HG02763 (cell line): ENCODE data around the gene POLR2C.

Source experiments
- ATAC-seq: cut with Tn5 transposase; IDR thresholded peaks from one replicate; pipeline ENCODE4 v1.9.1; 2021; ENCODE audit warnings: mild to moderate bottlenecking, moderate library complexity; ENCODE audit not compliant: unreplicated experiment

POLR2C gene

GRCh38 chr16:57500578-57501111 is 38.2 kb downstream of the POLR2C start:
- no peak for ATAC-seq

GRCh38 chr16:57501492-57501891 is 39.0 kb downstream of the POLR2C start:
- ATAC-seq = no peak

GRCh38 chr16:57502048-57502775 is 39.7 kb downstream of the POLR2C start:
- ATAC-seq = no peak

- ATAC-seq = no peak
Observed at GRCh38 chr16:57503366-57503765, 40.9 kb downstream of the POLR2C start.

- ATAC-seq = no peak
Observed at GRCh38 chr16:57504001-57504400, 41.5 kb downstream of the POLR2C start.

GRCh38 chr16:57504491-57504890 is 42.0 kb downstream of the POLR2C start:
- ATAC-seq = no peak

GRCh38 chr16:57505169-57505568 is 42.7 kb downstream of the POLR2C start:
- no peak for ATAC-seq

- no peak for ATAC-seq
Observed at GRCh38 chr16:57507136-57508034, 44.9 kb downstream of the POLR2C start.

GRCh38 chr16:57508035-57508425 is 45.6 kb downstream of the POLR2C start:
- ATAC-seq = no peak

GRCh38 chr16:57509231-57509923 is 46.9 kb downstream of the POLR2C start:
- no peak for ATAC-seq

- ATAC-seq = no peak
Observed at GRCh38 chr16:57510016-57510871, 47.8 kb downstream of the POLR2C start.

- no peak for ATAC-seq
Observed at GRCh38 chr16:57512296-57513001, 50.0 kb downstream of the POLR2C start.

GRCh38 chr16:57513371-57514102 is 51.1 kb downstream of the POLR2C start:
- no peak for ATAC-seq

- no peak for ATAC-seq
Observed at GRCh38 chr16:57514371-57514770, 51.9 kb downstream of the POLR2C start.

GRCh38 chr16:57514791-57515600 is 52.5 kb downstream of the POLR2C start:
- no peak for ATAC-seq

GRCh38 chr16:57516176-57516725 is 53.8 kb downstream of the POLR2C start:
- ATAC-seq = no peak

GRCh38 chr16:57516773-57517172 is 54.3 kb downstream of the POLR2C start:
- ATAC-seq = no peak
